GM21526 (cell line): ENCODE results near the gene G3BP2.
"Not testable (repeated sequence)": the region's sequence is repeated elsewhere in the genome, so short reads cannot be mapped to it uniquely, and the experiment has no call there.

Source experiments
- ATAC-seq: cut with Tn5 transposase; IDR thresholded peaks from one replicate; pipeline ENCODE4 v1.9.1; 2021; ENCODE audit warnings: moderate library complexity; ENCODE audit not compliant: unreplicated experiment, low FRiP score

Gene G3BP2

DNA sequence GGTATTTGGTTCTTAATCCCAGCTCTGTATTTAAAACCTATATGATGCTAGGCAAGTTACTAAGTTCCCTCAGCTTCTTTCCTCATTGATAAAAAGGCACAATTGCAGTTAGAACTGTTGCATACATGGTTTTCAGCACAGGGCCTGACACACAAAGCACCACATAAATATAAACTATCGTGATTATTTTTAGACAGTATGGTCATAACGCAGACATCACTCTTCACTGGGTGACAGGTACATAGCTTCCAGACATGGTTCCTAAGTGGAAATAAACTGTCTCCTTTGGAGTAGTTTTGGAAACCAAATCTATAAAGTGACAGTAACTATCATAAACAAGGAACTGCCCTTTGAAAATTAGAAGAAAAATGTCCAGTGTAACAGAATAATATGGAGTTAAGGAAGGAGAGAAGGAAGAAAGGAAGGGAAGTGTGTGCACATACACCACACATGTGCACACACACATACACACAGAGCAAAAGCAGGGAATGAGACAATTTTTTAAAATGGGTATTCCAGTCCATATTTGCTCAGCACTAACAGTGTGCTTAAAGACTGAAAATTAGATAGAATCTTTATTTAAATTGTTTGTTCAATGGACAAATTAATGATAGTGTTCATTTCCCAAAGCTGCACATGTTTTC, 12.5 kb upstream of the G3BP2 start:
- ATAC-seq: no peak

DNA sequence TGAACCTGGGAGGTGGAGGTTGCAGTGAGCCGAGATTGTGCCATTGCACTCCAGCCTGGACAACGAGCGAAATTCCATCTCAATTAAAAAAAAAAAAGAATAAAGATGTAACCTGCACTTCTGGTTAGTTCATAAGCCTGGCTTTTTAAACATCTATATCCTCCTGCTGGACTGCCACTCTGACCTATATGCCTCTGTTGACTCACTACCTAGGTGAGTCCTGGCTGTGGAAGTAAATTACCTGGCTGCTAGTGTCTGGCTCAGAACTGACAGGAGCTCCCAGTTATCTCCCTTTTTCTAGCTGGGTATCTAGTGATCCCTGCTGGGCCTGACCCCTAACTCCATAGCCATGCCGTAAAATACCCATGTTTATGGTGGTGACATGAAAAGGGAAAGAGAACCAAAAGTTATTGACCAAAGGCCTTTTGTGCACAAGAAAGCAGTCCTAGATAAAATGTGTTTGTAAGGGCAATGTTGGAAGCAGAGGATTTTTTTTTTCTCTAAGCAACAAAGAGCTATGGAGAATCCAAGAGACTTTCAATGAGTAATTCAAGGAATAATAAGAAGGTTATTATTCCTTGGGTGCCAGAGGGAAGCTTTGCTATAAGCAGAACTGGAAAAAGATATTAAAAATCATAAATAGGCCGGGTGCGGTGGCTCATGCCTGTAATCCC, 10.4 kb upstream of the G3BP2 start:
- ATAC-seq: no peak

DNA sequence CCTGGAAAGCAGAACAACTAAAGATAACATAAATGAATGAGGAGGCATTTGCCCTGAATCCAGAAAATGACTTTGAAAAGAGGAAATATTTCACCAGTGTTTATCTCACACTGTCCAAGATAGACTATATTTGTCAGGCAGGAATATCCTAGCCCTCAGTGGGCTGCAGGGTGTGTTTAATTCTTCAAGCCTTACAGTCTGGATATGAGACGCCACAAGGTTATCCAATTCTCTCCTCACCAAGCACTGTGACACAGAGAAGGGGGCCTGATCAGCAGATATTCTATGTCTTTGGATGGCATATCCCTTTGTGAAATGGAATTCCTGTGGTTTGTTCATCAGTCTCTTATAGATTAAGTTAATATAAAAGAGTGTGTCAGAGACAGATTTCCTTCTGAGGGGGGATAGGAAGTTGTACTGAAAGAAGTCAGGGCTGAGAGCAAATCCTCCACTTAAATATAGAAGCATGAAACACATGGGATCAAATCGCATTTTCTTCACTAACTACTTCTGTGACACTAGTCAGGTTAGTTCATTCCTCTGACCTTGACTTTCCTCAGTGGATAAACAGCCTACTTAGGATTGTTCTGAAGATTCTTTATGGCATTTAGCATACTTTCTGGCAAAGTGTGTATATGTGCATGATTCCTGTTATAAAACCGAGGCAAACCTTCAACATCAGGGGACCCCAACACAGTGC, 6.8 kb upstream of the G3BP2 start:
- ATAC-seq: no peak

DNA sequence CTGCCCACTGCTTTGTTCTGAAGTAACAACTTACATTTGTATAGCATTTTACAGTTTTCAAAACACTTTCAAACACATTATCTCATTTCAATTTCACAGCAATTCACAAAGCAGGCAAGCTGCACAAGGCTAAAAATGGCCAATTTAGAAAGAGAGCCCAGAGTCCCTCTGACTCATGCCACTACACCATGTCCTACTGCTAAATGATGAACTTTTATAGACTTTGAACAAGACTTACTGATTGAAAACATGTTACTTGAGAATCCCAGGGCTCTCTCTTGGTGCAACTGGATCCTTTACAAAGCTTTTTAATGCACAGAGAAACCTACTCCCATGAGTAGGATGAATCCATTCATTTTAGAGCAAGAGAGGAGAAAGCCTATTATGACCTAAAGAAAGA, 5.8 kb upstream of the G3BP2 start:
- ATAC-seq: no peak

DNA sequence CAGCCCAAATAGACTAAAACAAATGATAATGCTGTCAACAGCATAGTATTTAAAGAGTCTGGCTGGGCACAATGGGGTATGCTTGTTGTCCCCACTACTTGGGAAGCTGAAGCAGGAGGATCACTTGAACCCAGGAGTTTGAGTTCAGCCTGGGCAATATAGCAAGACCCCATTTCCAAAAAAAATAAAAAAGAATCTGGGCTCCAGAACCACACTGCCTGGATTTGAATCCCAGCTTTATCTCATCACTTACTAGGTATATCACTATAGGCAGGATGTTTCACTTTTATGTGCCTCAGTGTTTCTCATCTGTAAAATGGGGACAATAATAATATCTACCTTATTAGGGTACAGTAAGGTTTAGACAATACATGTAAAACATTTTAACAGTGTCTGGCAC, 5.3 kb upstream of the G3BP2 start:
- ATAC-seq: no peak

DNA sequence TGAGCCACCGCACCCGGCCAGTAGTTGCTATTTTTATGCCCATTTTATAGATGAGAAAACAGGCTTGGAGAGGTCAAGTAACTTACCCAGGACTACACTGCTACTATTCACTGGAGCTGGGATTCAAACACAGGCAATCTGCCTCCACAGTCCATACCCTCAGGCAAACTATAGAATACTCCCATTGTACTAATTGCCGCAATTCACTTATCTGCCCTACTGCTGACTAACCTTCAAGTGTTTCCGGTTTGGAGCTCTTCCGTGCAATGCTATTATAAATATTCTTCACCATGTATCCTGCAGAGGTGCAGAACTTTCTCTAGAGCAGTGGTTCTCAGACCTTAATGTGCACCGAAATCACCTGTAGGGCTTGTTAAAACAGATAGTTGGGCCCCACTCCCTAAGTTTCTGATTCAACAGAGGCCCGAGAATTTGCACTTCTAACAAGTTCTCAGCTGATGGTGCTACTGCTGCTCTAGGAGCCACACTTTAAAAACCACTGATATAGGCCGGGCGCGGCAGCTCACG, 1.9 kb upstream of the G3BP2 start:
- ATAC-seq: no peak

DNA sequence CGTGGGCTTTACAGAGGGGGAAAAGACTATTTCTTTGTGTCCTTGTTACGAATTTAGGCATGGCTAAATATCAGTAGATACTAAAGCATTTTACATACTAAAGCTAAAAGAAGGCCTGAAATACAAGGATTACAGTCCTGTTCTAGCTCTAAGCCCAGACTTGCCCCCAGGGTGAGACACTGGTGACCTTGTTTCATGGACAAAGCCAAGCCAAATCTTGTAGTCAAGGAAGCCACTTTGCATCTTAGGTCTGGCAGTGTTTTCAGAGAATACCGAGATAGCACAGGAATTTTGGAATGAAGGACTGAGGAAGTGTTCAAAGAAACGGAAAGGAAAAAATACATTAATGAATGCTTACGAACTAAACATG, 733 bp upstream of the G3BP2 start:
- ATAC-seq: no peak

DNA sequence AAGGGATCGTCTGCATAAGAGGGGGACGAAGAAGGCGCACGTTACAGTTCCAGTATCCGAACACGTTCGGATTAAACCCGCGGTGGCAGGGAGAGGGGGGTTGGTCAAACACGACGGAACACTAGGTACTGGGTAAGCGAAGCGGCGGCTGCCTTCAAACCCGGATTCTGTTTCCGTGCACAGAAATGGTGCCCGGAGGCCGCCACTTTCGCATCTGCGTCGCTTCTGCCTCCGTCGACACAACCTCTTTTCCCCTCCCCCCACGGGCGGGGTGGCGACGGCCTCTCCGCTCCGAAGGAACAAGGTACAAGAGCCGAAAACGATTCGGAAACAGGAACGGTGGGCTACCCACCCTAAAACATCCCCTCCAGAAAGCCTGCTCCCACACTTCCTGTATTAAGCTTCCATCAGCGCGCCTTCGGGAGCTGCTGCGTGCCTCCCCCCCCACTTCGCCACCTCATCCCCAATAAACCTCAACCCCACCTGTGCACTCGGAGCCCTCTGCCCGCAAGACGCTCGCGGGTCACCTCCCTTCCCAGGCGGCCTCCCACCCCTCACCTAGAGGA, 667 bp downstream of the G3BP2 start:
- peak; percentile 24 for ATAC-seq

DNA sequence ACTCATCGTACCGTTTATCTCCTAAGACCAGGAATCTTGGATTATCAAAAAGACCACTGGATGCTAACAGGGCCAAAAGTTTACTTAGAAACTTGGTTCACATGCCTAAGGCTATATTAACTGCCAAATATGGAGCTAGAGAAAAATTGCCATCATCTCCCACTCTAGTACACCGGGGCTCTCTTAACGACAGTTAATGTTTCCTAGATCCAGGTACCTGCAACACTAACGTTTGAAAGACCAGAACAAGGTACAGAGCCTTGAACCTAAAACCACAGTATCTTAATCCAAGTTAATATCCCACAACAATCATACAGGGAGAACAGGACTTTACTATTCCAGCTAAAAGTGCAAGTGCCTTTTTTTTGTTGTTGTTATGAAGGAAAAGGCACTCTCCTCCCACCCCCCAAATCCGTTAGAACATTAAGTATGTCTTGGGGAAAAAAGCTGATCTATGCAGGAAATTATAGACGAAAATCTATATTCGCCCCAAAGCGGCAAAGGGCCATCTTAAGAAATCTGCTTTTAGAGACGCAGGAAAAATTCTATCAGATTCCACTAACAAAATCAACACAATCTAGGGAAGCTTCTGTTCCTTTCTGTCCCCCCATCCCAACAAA, 1.3 kb downstream of the G3BP2 start:
- ATAC-seq: no peak

DNA sequence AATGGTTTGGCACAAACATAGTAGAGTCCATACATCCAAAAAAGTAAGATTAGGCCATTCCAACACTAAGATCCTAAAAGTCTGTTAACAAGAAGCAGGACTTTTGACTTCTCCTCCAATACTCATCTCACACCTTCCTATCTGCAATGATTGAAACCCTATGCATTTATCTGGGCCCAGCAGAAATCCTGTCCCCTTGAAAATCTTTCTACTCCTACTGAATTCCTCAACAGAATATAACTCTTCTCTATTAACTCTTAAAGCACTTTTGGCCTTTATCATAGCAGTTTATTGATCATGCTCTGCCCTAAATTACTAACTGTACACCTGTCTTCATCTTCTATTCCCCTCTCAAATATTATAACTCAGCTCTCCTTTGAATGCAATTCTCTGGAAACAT, 4.6 kb downstream of the G3BP2 start:
- no peak for ATAC-seq

DNA sequence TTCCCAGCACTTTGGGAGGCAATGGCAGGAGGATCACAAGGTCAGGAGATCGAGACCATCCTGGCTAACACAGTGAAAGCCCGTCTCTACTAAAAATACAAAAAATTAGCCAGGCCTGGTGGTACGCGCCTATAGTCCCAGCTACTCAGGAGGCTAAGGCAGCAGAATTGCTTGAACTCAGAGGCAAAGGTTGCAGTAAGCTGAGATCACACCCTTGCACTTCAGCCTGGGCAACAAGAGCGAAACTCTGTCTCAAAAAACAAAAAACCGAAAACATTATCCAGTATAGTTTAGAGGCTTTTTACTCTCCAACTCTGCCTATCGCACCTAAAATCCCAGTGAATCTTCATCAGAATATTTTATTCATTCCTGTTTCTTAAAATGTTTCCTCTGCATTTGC, 5.6 kb downstream of the G3BP2 start:
- ATAC-seq: not testable (repeated sequence)

DNA sequence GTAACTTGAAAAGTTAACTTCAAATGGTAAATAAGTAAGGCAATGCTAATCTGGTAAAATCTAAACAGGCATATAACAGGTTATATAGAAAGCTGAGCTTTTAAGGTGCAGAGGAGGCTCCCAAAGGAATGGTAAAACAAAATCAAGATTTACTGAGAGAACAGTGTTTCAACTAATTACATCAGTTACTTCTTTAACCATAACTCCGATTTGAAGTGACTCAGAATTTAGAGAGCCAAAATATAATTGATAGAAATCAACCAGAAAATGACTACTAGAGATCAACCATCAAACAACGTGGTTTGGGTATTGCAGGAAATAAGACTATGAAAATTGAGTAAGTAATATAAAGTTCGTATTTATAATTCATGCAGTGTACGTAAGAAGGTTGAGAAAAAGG, 6.9 kb downstream of the G3BP2 start:
- no peak for ATAC-seq

DNA sequence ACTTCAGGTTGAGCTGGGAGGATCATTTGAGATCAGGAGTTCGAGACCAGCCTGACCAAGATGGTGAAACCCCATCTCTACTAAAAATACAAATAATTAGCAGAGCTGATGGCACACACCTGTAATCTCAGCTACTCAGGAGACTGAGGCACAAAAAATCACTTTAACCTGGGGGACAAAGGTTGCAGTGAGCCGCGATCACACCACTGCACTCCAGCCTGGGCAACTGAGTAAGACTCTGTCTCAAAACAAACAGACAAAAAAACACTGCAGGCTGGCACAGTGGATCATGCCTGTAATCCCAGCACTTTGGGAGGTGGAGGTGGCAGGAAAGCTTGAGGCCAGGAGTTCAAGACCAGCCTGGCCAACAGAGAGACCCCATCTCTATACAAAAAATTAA, 8.6 kb downstream of the G3BP2 start:
- not testable (repeated sequence) for ATAC-seq

DNA sequence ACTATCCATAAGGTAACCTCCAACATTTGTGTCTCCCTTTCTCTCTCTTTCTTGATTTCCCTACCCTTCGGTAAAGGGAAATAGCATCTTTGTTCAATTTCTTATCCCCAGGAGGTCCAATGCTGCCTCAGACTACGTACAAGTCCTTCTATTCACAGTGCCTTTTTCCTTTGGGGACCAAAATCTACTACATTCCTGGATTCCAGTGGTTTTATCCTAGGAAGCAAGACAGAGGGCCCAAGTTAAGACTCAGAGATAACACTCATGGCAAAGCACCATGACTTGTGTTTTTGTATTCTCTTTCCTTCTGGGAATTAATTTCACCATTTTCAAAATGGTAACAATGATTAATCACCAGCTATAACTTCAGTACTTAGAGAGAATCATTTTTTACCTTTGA, 10.6 kb downstream of the G3BP2 start:
- no peak for ATAC-seq

DNA sequence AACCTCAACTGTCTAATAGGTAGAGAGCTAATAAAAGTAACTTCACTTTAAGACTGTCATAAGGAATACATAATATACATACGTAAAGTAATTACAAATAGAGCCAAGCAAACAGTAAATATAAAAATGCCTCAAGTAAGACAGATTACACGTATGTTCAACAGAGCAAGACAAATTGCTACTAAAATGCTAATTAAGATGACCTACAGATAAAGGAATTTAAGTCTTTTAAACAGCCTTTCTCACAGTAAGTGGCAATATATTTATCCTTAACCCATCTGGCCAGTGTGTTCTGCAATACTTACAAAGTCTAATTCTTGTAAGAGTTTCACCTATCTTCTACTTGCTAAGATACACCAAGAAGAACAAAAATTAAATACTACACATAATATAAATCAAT, 12.7 kb downstream of the G3BP2 start:
- no peak for ATAC-seq

DNA sequence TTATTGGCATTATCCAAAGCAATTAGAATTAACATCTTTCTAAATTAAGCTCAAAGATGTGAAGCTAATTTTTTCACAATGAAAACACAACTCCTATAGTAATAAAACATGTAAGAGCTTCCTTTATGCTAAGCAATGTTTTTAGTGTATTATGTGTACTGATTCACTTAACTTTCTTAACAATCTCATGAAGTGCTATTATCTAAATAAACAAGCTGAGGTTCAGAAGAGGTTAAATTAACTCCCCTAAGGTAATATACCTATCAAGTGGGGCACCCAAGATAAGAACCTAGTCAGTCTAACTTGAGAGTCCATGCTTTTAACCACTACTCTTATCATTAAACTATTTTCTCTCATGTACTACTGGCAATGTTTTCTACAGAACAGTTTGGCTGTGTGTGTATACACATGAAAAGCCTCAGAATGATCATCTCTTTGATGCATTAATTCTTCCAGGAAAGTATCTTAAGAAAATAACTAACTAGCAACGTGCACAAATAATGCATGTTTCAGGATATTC, 13.6 kb downstream of the G3BP2 start:
- ATAC-seq: no peak

DNA sequence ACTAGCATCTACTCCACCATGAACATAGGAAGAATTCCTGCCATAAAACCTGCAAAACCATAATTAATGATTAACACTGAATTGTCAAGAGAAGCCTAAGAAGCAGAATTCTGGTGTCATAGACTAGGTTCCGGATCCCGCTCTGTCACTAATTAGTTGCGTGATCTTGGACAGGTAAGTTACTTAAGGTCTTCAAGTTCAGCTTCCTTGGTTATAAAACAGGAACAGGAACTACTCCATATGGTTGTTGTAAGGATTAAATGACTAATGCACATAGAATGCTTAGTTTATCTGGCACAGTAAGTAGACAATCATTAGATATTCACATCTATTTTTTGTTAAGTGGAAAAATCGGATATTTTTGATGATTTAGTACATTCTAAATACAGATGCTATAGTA, 14.3 kb downstream of the G3BP2 start:
- ATAC-seq: no peak

DNA sequence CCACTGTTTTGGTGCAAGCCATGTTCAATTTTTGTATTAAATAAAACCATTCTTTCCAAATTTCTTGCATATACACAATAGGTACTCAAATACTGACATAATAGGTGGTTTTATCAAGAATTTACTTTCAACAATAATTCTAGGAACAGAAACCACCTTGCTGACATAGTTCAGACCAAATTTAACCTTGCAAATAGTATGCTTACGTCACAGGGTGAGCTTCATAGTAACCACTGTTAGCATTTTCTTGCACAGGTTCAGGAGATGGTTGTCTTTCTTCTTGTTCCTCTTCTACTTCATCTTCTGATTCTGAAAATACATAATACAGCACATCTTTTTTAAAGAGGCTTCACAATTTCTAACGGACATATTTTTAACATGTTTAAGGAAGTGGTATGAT, 17.6 kb downstream of the G3BP2 start:
- ATAC-seq: no peak

DNA sequence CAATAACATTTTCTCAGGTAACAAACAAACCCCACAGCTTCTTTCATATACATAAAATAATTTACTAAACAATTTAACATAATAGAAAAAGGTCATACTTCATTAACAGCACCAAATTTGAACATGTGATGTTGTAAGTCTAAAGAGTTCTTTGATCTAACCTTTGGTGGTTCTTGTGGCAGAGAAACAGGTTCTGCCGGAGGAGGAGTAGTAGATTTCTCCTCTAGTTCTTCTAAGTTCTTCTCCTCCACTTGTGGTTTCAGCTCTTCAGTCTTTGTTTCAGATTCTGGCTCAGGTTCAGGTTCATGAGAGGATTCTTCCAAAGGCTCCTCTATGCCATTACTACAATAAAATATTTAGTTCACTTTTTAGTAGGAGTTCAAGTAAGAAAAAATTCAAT, 18.3 kb downstream of the G3BP2 start:
- no peak for ATAC-seq

DNA sequence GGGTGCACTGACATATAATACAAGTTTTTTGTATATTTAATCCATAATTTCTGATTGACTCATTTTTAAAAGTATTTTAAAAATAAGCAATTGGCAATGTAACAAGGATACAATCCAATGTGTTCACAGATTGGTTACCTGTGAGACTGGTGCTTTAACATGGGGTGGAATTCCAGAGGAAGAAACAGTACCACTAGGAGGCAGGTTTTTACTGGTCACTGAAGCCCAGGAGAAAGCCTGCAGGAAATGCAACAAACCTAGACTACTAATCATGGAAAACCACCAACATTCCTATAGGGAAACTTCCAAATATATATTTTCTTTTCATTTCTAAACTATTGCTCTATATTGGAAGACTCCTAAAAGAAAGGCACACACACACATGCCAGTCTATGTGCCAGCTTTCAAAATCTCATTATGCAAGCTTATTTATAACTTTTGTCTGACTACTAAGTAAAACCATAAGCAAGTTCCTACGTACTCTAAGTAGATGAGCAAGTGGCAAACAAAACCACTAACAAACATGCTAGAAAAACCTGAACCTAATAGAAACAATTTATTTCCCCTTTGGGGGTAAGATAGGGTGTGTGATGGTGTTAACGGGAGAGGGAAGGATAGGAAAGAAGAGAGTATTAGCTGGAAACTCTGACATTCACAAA, 19.2 kb downstream of the G3BP2 start:
- ATAC-seq: no peak
